Measurements from ENCODE around the gene NXF1.
"Not testable (repeated sequence)": the region's sequence is repeated elsewhere in the genome, so short reads cannot be mapped to it uniquely, and the experiment has no call there.

NXF1 gene

DNA sequence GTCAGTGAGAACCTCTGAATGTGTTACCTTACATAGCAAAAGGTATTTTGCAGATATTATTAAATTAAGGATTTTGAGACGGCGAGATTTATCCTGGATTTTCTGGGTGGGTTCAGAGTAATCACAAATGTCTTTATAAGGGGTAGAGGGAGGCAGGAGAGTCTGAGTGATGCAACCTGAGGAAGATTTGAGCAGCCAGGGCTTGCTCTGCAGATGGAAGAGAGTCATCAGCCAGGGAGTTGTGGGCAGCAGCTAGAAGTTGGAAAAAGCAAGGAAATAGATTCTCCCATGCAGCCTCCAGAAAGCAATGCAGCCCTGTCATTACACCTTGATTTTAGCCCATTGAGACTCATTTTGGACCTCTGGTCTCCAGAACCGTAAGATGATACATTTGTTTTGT, 38.2 kb upstream of the NXF1 start:
- Histone ChIP-seq H4K20me1 (ENCODE audit: insufficient read depth, low read length, poor library complexity, severe bottlenecking) (no peaks in the 10 kb centered on the region), H3K4me3 (ENCODE audit: low read length, poor library complexity, severe bottlenecking) (no peak overlapping the region), H3K79me2 (ENCODE audit: insufficient read depth, low read length) (peaks cover 9% of the 10 kb centered on the region), H2AFZ (ENCODE audit: low read length) (no peak overlapping the region), H3K9ac (ENCODE audit: low read depth, low read length, poor library complexity, severe bottlenecking) (peak overlapping the region; percentile 86), H3K9me2 (replicated peaks; ENCODE audit: low read depth, low read length) (no peaks in the 10 kb centered on the region), H3K9me3 (ENCODE audit: insufficient read depth, low read depth, low read length) (no peaks in the 10 kb centered on the region), H3K27me3 (ENCODE audit: insufficient read depth, low read length, poor library complexity, severe bottlenecking) (no peaks in the 10 kb centered on the region), H3K4me1 (ENCODE audit: insufficient read depth, low read length, poor library complexity, severe bottlenecking) (peaks cover 22% of the 10 kb centered on the region), H3K4me2 (ENCODE audit: low read depth, low read length, poor library complexity, severe bottlenecking) (no peak overlapping the region), H3F3A (ENCODE audit: low read depth) (peaks cover 9% of the 10 kb centered on the region), H3K36me3 (ENCODE audit: insufficient read depth, low read length) (no peaks in the 10 kb centered on the region)
- no peak for TF ChIP-seq EZH2phosphoT487 (IDR thresholded peaks at IDR 0.05; ENCODE audit: borderline replicate concordance)
- TF ChIP-seq, protein P1, sequence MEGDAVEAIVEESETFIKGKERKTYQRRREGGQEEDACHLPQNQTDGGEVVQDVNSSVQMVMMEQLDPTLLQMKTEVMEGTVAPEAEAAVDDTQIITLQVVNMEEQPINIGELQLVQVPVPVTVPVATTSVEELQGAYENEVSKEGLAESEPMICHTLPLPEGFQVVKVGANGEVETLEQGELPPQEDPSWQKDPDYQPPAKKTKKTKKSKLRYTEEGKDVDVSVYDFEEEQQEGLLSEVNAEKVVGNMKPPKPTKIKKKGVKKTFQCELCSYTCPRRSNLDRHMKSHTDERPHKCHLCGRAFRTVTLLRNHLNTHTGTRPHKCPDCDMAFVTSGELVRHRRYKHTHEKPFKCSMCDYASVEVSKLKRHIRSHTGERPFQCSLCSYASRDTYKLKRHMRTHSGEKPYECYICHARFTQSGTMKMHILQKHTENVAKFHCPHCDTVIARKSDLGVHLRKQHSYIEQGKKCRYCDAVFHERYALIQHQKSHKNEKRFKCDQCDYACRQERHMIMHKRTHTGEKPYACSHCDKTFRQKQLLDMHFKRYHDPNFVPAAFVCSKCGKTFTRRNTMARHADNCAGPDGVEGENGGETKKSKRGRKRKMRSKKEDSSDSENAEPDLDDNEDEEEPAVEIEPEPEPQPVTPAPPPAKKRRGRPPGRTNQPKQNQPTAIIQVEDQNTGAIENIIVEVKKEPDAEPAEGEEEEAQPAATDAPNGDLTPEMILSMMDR (conservative IDR thresholded peaks at IDR 0.05; ENCODE audit: low read length): no peak

- Histone ChIP-seq H3K79me2 (ENCODE audit: insufficient read depth, low read length) (peaks cover 15% of the 10 kb centered on the region), H3K4me2 (ENCODE audit: low read depth, low read length, poor library complexity, severe bottlenecking) (peak overlapping the region; percentile 82), H2AFZ (ENCODE audit: low read length) (peak overlapping the region; percentile 87), H3K9ac (ENCODE audit: low read depth, low read length, poor library complexity, severe bottlenecking) (peak overlapping the region; percentile 86), H3K4me1 (ENCODE audit: insufficient read depth, low read length, poor library complexity, severe bottlenecking) (peaks cover 22% of the 10 kb centered on the region), H3K4me3 (ENCODE audit: low read length, poor library complexity, severe bottlenecking) (peak overlapping the region; percentile 78)
- H3K9me2 ChIP-seq (replicated peaks; ENCODE audit: low read depth, low read length); H3K9me3 ChIP-seq (ENCODE audit: insufficient read depth, low read depth, low read length); H4K20me1 ChIP-seq (ENCODE audit: insufficient read depth, low read length, poor library complexity, severe bottlenecking); H3K36me3 ChIP-seq (ENCODE audit: insufficient read depth, low read length); H3K27me3 ChIP-seq (ENCODE audit: insufficient read depth, low read length, poor library complexity, severe bottlenecking); H3F3A ChIP-seq (ENCODE audit: low read depth): not testable (repeated sequence)
Observed at GRCh38 chr11:62842891-62843290, 37.7 kb upstream of the NXF1 start.

DNA sequence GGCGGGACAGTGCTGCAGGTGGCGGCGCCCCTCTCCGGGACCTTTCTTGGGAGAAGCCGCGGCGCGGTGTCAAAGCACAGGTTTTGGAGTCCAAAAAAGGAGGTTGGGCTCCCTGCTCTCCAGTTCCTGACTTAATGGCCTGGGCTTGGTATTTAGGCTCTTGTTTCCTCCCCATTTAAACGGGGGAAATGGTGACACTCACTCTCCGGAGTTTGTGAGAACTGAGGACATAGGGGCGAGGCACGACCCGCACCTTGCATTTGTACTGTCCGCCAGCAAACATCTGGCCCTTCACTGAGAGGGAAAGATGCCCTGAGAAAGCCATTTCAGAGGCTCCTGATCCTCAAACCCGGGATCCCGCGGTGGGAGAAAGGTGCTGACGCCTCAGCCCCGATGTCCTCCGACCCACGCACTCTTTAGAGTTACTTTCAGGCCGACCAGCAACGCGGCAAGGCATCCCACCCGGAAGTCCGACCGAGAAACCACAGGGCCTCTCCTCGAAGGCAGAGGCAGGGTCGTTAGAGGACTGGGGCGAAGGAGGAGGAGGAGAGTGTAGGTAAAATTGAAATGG, 37.0 kb upstream of the NXF1 start:
- TF ChIP-seq EZH2phosphoT487 (IDR thresholded peaks at IDR 0.05; ENCODE audit: borderline replicate concordance): no peak
- TF ChIP-seq, protein P1 (conservative IDR thresholded peaks at IDR 0.05; ENCODE audit: low read length): no peak
- Histone ChIP-seq H3K27me3 (ENCODE audit: insufficient read depth, low read length, poor library complexity, severe bottlenecking) (no peaks in the 10 kb centered on the region), H3K4me3 (ENCODE audit: low read length, poor library complexity, severe bottlenecking) (peak overlapping the region; percentile 78), H3K9ac (ENCODE audit: low read depth, low read length, poor library complexity, severe bottlenecking) (peak overlapping the region; percentile 86), H3K79me2 (ENCODE audit: insufficient read depth, low read length) (peaks cover 21% of the 10 kb centered on the region), H4K20me1 (ENCODE audit: insufficient read depth, low read length, poor library complexity, severe bottlenecking) (no peaks in the 10 kb centered on the region), H3F3A (ENCODE audit: low read depth) (peaks cover 9% of the 10 kb centered on the region), H3K9me2 (replicated peaks; ENCODE audit: low read depth, low read length) (no peaks in the 10 kb centered on the region), H3K4me1 (ENCODE audit: insufficient read depth, low read length, poor library complexity, severe bottlenecking) (peaks cover 22% of the 10 kb centered on the region), H3K4me2 (ENCODE audit: low read depth, low read length, poor library complexity, severe bottlenecking) (peak overlapping the region; percentile 82), H2AFZ (ENCODE audit: low read length) (peak overlapping the region; percentile 87), H3K36me3 (ENCODE audit: insufficient read depth, low read length) (no peaks in the 10 kb centered on the region), H3K9me3 (ENCODE audit: insufficient read depth, low read depth, low read length) (no peaks in the 10 kb centered on the region)

Measured in Loucy (cell line).